Upper lobe of left lung (tissue), 4 donors: ENCODE results near the gene LRRC7.

Experiments used
- CTCF ChIP-seq, 6 experiments: fragments of 450-650 bp in 4 of 6; fragments of 200-600 bp in 2 of 6; sonication (generic) in 2 of 6; IDR thresholded peaks; one replicate each; pipeline ENCODE4 v1.5.1; 2016 to 2019; ENCODE audit warnings: antibody characterized with exemption in 6 of 6
- EP300 ChIP-seq, 4 donors: sonication (generic); formaldehyde crosslinking; IDR thresholded peaks; one replicate each; pipeline ENCODE4 v1.5.1; 2017; ENCODE audit warnings: antibody characterized with exemption in 4 of 4, control low read depth in 2 of 4
- POLR2A ChIP-seq, 4 donors: fragments of 450-650 bp; IDR thresholded peaks; one replicate each; pipeline ENCODE4 v1.5.1; 2016 to 2017; ENCODE audit warnings: antibody characterized with exemption in 4 of 4, mild to moderate bottlenecking in 2 of 4
- POLR2AphosphoS5 ChIP-seq, 2 donors: sonication (generic); formaldehyde crosslinking; IDR thresholded peaks; one replicate each; pipeline ENCODE4 v1.5.1; 2017; ENCODE audit warnings: antibody characterized with exemption in 2 of 2

GRCh38 chr1:69914976-69915765, 347.4 kb downstream of the LRRC7 start:
- no peak for TF ChIP-seq CTCF (IDR thresholded peaks at IDR 0.05)
- TF ChIP-seq POLR2A (IDR thresholded peaks at IDR 0.05) = no peak
- no peak for TF ChIP-seq POLR2AphosphoS5 (IDR thresholded peaks at IDR 0.05)
- no peak for TF ChIP-seq EP300 (IDR thresholded peaks at IDR 0.05)
